ENCODE results near the gene RNF144A.
A peak's percentile ranks its signal among the peaks of the same experiment; 100 is the strongest.

The RNF144A gene

DNA sequence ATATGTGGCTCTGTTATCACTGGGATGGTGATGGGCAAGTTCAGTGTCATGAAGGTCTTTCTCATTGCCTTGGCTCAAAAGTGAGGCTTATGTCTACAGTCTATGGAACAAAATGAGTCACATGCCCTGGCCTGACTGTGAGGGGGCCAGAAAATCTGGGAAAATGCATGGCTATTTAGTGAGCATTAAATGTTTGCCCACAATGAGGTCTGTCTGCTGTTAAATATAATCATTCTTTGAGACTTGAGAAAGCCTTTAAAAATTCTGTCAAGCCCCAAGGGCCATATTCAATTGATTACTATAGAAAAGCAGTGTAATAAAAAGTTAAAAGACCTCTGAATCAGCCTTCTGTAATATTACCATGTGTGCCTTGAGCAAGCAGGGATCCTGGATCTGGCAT, 5.5 kb upstream of the RNF144A start:
- Histone ChIP-seq H3K9me3 (ENCODE audit: severe bottlenecking) (no peaks in the 10 kb centered on the region), H3K27ac (no peak overlapping the region), H3K4me3 (ENCODE audit: low read depth, low read length) (no peak overlapping the region), H3K27me3 (ENCODE audit: insufficient read depth, low read depth, severe bottlenecking) (no peaks in the 10 kb centered on the region), H3K36me3 (no peaks in the 10 kb centered on the region)
- DNase-seq = no peak
- TF ChIP-seq, protein P1, sequence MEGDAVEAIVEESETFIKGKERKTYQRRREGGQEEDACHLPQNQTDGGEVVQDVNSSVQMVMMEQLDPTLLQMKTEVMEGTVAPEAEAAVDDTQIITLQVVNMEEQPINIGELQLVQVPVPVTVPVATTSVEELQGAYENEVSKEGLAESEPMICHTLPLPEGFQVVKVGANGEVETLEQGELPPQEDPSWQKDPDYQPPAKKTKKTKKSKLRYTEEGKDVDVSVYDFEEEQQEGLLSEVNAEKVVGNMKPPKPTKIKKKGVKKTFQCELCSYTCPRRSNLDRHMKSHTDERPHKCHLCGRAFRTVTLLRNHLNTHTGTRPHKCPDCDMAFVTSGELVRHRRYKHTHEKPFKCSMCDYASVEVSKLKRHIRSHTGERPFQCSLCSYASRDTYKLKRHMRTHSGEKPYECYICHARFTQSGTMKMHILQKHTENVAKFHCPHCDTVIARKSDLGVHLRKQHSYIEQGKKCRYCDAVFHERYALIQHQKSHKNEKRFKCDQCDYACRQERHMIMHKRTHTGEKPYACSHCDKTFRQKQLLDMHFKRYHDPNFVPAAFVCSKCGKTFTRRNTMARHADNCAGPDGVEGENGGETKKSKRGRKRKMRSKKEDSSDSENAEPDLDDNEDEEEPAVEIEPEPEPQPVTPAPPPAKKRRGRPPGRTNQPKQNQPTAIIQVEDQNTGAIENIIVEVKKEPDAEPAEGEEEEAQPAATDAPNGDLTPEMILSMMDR (IDR thresholded peaks at IDR 0.05; ENCODE audit: low read depth, low read length) = no peak

DNA sequence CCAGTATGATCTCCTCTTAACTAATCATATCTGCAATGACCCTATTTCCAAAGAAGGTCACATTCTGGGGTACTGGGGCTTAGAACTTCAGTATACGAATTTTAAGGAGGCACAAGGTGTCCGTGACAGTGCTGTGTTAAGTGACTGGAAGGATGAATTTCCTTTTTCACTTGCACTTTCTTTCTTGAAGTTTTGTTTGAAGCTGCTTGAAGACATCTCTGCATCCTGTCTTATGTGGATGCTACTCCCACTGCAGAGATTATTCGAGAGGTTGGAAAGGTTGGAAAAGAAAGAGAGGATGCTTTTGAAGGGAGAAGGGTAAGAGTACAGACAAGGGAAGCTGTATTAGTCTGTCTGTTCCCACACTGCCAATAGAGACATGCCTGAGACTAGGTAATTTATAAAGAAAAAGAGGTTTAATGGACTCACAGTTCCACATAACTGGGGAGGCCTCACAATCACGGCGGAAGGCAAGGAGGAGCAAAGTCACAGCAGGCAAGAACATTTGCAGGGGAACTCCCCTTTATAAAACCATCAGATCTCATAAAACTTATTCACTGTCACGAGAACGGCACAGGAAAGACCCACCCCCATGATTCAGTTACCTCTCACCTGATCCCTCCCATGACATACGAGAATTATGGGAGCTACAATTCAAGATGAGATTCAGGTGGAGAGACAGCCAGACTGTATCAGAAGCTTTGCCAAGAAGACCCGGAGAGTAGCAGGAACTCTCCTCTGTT, 3.6 kb upstream of the RNF144A start:
- Histone ChIP-seq H3K27ac (no peak overlapping the region), H3K4me3 (ENCODE audit: low read depth, low read length) (no peak overlapping the region), H3K27me3 (ENCODE audit: insufficient read depth, low read depth, severe bottlenecking) (no peaks in the 10 kb centered on the region), H3K9me3 (ENCODE audit: severe bottlenecking) (no peaks in the 10 kb centered on the region), H3K36me3 (no peaks in the 10 kb centered on the region)
- DNase-seq = no peak
- TF ChIP-seq, protein P1 (IDR thresholded peaks at IDR 0.05; ENCODE audit: low read depth, low read length) = no peak

DNA sequence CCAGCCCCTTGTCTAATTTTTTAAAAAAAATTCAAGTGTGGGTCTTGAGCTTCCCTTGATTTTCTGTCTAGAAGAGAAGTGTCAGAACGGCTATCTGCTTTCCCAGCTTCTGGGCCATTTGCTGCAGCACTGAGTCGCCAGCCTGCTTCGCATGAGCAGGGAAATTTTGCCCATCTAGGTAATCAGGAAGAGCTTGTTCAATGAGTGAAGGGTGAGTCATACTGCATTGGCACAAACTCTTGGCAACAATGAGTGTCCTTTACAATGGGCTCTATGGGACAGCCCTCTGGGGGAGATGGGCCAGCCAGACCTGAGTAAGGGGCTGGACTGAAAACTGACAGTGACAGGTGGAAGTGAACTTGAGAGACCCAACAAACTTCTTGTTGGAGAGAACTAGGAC, 2.4 kb upstream of the RNF144A start:
- no peak overlapping the region for H3K27ac ChIP-seq

DNA sequence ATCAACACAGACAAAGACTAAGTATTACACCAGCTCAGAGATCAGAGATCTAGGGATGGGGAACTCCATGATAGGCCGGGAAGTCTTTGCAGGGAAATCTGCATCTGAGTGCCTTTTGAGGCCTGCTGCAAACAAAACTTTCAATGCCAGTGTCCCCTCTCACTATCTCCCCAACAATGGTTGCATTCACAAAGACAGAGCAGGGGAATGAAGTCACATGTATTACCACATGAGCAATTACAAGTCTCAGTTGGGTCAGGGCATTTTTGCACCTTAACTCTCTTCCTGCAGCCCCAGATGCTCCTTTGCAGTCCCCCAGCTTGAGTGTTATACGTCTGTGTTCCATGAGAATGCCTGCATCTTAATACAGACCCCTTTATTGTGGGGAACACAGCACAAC, 1.8 kb upstream of the RNF144A start:
- no peak for DNase-seq
- no peak overlapping the region for H3K27ac ChIP-seq
- H3K36me3 ChIP-seq = peaks cover 7% of the 10 kb centered on the region
- H3K27me3 ChIP-seq (ENCODE audit: insufficient read depth, low read depth, severe bottlenecking) = no peaks in the 10 kb centered on the region
- no peaks in the 10 kb centered on the region for H3K9me3 ChIP-seq (ENCODE audit: severe bottlenecking)
- H3K4me3 ChIP-seq (ENCODE audit: low read depth, low read length) = no peak overlapping the region
- TF ChIP-seq, protein P1 (IDR thresholded peaks at IDR 0.05; ENCODE audit: low read depth, low read length) = no peak

More for the DNA sequence above, 2.4 kb upstream of the RNF144A start:
- Histone ChIP-seq H3K27me3 (ENCODE audit: insufficient read depth, low read depth, severe bottlenecking) (no peaks in the 10 kb centered on the region), H3K36me3 (peaks cover 2% of the 10 kb centered on the region; the same call in 1 of the 2 replicates), H3K9me3 (ENCODE audit: severe bottlenecking) (no peaks in the 10 kb centered on the region), H3K4me3 (ENCODE audit: low read depth, low read length) (no peak overlapping the region)
- TF ChIP-seq, protein P1 (IDR thresholded peaks at IDR 0.05; ENCODE audit: low read depth, low read length) = no peak
- no peak for DNase-seq

DNA sequence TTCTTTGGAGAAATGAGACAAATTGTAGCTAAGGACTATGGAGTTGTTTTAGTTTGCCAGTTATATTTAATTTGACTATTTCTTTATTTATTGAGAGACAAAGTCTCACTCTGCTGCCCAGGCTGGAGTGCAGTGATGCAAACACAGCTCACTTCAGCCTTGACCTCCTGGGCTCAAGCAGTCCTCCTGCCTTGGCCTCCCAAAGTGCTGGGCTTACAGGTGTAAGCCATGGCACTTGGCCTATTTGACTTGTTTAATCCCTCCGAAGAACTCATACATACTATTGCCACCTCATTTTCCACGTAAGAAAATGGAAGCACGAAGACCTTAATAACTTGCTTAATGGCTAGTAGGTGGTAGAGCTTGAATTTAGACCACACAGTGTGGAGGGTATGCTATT, 988 bp upstream of the RNF144A start:
- H3K36me3 ChIP-seq = peaks cover 9% of the 10 kb centered on the region
- H3K9me3 ChIP-seq (ENCODE audit: severe bottlenecking) = no peaks in the 10 kb centered on the region
- H3K4me3 ChIP-seq (ENCODE audit: low read depth, low read length) = no peak overlapping the region
- no peak overlapping the region for H3K27ac ChIP-seq
- DNase-seq = no peak
- TF ChIP-seq, protein P1 (IDR thresholded peaks at IDR 0.05; ENCODE audit: low read depth, low read length) = no peak
- H3K27me3 ChIP-seq (ENCODE audit: insufficient read depth, low read depth, severe bottlenecking) = no peaks in the 10 kb centered on the region

DNA sequence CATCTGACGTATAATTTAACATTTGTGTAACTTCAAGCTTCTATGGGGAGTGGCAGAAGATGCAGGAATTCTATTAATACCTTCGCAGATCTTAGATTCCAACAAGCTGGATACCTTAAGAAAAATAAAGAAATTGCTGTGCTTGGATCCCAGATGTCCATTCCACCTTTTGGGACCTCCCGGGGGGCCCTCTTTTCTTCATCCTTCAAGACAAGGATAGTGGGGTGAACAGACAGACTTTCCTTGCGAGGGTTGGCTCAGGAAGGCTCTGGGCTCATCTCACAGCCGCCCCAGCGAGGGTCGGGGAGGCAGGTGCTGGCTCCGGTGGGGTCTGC, 509 bp upstream of the RNF144A start:
- TF ChIP-seq, protein P1 (IDR thresholded peaks at IDR 0.05; ENCODE audit: low read depth, low read length) = no peak
- DNase-seq = no peak
- H3K36me3 ChIP-seq = peaks cover 11% of the 10 kb centered on the region
- no peaks in the 10 kb centered on the region for H3K9me3 ChIP-seq (ENCODE audit: severe bottlenecking)
- peak overlapping the region; percentile 43; the same call in 1 of the 2 replicates for H3K27ac ChIP-seq
- peak overlapping the region; percentile 40 for H3K4me3 ChIP-seq (ENCODE audit: low read depth, low read length)
- no peaks in the 10 kb centered on the region for H3K27me3 ChIP-seq (ENCODE audit: insufficient read depth, low read depth, severe bottlenecking)

Data from WERI-Rb-1 (cell line).